ENCODE data around the gene DNAAF5.
A peak's percentile ranks its signal among the peaks of the same experiment; 100 is the strongest.

The DNAAF5 gene

GRCh38 chr7:805261-805660, 78.8 kb downstream of the DNAAF5 start:
- DNase-seq (ENCODE audit: low read depth, low spot score), result no peak

- peak; percentile 91 for DNase-seq (ENCODE audit: low read depth, low spot score)
Observed at GRCh38 chr7:815284-816216, 89.1 kb downstream of the DNAAF5 start.

DNA sequence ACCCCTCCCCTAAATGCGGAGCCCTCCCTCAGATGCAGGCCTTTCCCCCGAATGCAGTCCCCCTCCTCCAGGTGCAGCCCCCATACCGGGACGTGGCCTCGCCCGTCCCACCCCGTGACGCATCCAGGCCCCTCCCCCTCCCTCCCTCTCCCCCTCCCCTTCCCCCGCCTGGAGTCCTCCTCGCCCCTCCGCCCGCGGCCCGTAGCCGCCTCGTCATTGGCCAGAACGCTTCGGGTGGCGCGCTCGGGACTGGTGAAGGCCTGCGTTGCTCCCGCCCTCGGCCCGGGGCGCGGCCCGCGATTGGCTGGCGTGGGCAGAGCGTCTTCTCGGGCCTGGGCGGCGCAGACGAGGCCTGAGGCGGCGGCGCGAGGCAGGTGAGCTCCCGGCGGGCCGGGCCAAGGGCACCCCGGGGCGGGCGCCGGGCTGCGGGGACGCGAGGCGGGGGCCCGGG, 89.8 kb downstream of the DNAAF5 start:
- peak; percentile 96 for DNase-seq (ENCODE audit: low read depth, low spot score)

DNA sequence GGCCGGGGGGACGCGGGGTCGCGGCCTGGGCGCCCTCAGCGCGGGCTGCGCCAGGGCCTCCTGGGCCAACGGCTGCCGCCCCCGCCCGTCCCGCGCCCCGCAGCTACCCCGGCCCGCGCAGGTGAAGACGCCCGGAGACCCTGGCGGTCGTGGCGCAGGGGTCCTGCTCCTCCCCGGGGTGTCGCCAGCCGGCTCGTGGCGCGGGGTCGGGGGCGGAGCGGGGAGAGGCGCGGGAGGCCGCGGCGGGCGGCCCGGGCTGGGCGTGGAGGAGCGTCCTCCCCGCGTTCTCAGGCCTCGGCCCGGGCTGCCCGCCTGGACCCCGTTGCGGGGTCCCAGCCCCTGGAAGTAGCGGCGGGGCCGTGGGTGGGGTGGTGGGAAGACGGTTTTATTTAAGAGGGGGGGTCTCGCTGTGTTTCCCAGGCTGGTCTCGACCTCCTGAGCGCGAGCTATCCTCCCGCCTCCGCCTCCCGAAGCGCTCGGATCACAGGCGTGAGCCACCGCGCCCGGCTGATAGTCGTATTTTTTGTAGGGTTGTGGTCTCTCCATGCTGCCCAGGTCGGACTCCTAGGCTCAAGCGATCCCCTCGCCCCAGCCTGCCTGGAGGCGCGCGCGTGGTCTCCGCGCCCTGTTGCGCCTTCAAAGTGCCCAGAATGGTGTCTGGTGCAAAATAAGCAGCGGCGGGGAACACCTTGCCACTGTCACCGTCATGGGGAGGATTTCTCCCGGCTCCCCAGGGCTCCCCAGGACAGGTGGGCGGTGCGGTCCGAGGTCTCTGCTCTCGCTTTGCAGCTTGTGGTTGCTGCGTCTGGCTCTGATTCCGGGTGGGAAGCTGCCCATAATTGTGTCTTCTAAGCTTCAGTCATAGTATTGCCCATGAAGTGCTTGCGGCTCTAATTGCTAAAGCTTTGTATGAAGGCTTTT, 90.5 kb downstream of the DNAAF5 start:
- peak; percentile 58 for DNase-seq (ENCODE audit: low read depth, low spot score)

GRCh38 chr7:818031-818699, 91.7 kb downstream of the DNAAF5 start:
- DNase-seq (ENCODE audit: low read depth, low spot score), result no peak

DNA sequence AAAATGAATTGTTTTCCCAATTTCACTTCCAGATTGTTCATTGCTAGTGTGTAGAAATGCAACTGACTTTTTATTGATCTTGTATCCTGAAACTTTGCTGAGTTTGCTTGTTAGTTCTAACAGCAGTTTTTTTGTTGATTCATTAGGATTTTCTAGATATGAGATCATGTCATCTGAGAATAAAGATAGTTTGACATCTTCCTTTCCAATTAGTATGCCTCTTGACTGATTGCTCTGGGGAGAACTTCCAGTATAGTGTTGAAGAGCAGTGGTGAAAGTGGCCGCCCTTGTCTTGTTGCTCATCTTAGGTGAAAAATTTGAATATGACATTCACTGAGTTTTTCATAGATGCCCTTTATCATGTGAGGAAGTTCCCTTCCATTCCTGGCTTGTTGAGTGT, 93.8 kb downstream of the DNAAF5 start:
- no peak for DNase-seq (ENCODE audit: low read depth, low spot score)

DNA sequence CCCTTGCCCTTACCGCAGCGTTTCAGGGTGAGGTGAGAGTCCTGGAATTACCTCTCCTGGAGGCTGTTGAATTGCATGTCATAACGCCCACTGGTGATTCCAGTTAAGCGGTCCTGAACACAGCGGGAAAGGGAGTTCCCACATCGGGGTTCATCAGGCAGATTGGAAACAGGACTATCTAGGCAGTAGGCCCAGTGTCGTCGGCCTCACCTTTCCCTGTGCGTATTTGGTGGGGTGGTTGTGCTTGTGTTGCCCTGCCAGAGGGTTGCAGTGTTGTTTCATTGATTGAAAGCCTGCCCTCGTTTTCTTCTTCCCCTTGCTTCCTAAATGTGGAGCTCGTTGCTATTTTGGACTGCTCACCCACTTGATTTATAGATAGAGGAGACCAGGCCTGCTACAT, 95.2 kb downstream of the DNAAF5 start:
- no peak for DNase-seq (ENCODE audit: low read depth, low spot score)

DNA sequence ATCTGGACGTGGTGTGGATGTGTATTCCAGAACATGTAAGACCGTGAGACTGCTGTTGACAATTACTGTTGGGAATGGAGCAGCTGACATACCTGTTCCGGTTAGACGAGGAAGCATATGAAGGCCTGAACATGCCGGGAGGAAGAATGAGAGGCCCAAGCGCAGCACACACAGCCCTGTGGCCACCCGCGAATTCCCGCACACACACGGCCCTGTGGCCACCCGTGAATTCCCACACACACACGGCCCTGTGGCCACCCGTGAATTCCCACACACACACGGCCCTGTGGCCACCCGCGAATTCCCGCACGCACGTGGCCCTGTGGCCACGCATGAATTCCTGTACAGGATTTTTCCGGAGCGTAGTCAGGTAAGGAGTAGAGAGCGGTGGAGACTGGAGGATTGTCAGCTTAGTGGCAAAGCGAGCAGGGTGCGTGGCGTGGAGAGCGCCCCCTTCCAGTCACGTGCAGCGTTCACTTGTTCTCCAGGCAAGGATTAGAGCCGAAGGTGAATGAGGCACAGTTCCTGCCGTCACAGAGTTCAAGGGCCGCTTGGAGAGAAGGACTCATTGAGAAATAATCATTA, 96.3 kb downstream of the DNAAF5 start:
- no peak for DNase-seq (ENCODE audit: low read depth, low spot score)

DNA sequence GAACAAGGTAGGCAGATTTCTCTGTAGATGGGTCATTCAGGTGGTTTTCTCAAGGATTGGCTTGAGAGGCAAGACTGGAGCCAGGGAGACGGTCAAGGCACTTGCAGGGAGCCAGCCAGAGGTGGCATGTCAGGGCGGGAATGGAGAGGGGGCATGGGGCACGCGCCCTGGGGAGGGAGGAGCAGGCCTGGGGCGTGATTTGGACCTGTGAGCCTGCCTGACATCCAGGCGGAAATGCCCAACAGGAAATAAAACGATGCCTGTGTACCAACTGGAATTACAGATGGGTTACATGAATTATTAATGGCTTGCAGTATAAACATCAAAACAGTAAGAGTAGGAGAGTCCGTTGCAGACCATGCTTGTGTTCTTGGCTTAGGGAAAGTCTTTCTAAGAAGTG, 97.2 kb downstream of the DNAAF5 start:
- DNase-seq (ENCODE audit: low read depth, low spot score), result no peak

DNA sequence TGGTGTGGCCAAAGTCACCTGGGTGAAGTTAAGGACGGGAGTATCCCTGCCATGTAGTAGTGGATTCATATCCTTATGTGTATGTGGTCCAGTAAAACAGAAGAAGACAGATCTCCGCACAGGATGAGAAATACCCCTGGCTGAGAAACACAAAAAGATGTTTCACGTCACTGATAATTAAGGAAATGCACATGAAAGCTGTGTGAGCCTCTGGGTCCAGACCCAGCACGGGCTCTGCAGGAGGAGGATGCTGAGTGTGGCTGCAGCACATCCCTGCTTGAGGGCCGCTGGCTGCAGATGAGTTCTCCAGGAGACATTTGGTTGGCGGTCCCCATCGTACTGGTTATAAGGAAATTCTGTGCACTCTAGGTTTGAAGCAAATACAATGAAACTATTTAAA, 97.6 kb downstream of the DNAAF5 start:
- DNase-seq (ENCODE audit: low read depth, low spot score), result no peak

DNA sequence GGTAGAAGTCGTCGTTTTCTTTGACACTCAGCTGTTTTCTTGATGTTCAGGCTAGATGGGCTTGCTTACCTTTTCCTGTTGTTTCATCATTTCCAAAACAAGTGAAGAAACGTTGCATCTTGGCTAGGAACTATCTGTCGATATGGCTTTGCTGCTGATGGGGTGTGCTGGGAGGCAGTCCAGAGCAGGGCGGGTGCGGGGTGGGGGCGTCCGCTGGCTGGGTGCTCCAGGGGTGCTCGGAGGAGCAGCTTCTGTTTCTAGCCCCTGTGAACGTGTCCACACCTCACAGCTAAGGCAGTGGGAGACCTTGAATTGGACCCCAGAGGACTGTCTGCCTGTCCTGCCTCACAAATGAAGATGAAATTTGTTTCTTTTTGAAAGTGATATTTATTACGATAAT, 98.2 kb downstream of the DNAAF5 start:
- DNase-seq (ENCODE audit: low read depth, low spot score), result no peak

DNA sequence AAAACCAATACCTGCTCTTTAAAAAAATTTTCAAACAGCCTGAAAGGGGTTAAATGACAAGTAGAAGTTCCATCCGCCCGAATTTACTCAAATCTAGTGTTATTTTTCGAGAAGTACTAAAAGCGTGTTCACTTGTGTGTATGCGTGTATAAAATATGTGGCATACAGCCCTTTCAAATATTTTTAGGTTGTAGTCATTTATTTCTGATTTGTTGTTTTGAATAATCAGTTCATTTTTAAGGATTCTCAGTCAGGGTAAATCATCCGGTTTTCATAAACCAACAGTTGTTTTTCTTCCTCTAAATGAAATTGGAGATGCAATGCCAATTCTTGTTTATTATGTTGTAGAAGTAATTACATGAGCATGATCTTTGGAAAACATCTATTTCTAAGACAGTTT, 98.9 kb downstream of the DNAAF5 start:
- DNase-seq (ENCODE audit: low read depth, low spot score), result no peak

- DNase-seq (ENCODE audit: low read depth, low spot score), result no peak
Observed at GRCh38 chr7:826230-826917, 99.9 kb downstream of the DNAAF5 start.

- no peak for DNase-seq (ENCODE audit: low read depth, low spot score)
Observed at GRCh38 chr7:828793-829561, 102.5 kb downstream of the DNAAF5 start.

- no peak for DNase-seq (ENCODE audit: low read depth, low spot score)
Observed at GRCh38 chr7:830069-830468, 103.6 kb downstream of the DNAAF5 start.

GRCh38 chr7:831596-832166, 105.2 kb downstream of the DNAAF5 start:
- DNase-seq (ENCODE audit: low read depth, low spot score), result no peak

- DNase-seq (ENCODE audit: low read depth, low spot score), result no peak
Observed at GRCh38 chr7:832167-832967, 105.9 kb downstream of the DNAAF5 start, which contains the start of gene SUN1. Gene SUN1, plus strand, starts transcription at chr7:832476. Its CDS starts 49 bp downstream, at chr7:832525.

DNA sequence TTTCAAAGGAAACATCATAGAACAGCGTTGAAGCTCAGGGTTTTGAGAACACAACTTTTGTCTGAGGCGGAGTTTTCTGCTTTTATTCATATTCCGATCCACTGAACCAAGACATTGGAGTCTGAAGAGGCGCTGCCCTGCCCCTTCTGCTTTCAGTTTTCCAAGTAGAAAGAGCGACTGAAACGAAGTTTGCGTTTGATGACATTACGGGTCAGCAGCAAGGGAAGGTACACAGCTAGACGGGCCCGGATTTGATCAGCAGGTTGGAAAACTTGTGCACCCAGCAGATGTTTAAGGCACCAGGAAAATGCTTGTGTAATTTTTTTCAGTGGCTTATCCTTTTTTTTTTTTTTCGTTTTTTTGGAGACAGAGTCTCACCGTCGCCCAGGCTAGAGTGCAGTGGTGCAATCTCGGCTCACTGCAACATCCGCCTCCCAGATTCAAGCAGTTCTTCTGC, 106.5 kb downstream of the DNAAF5 start:
- no peak for DNase-seq (ENCODE audit: low read depth, low spot score)
